K562 (cell line): Measurements from ENCODE around the gene SVBP. TPM values are rescaled to one million over a fixed set of nuclear protein-coding genes. Genes with fewer than 3 reads are reported as not detected.

Experiments
- FOS ChIP-seq: IDR thresholded peaks from 3 replicates; pipeline ENCODE4 v1.6.1; 2011; ENCODE audit not compliant: insufficient read length; ENCODE audit errors: extremely low read depth
- IFI16 ChIP-seq: fragments of 250-450 bp; sonication (Bioruptor Pico); IDR thresholded peaks from 2 replicates; pipeline ENCODE4 v2.1.2; 2022; ENCODE audit warnings: mild to moderate bottlenecking, inconsistent platforms
- POLR2G ChIP-seq: fragments of 200-400 bp; formaldehyde crosslinking; IDR thresholded peaks from 2 replicates; pipeline ENCODE4 v1.6.1; 2017; ENCODE audit warnings: low read depth, mild to moderate bottlenecking, antibody characterized with exemption, low read length, moderate library complexity
- SMAD1 ChIP-seq: fragments of 150-350 bp; IDR thresholded peaks from 2 replicates; pipeline ENCODE4 v1.6.1; 2014; ENCODE audit warnings: low read length, low read depth; ENCODE audit not compliant: partially characterized antibody
- TAF1 ChIP-seq: IDR thresholded peaks from 2 replicates; pipeline ENCODE4 v1.6.1; 2011; ENCODE audit warnings: mild to moderate bottlenecking, low read length, moderate library complexity; ENCODE audit not compliant: insufficient read depth, control insufficient read depth, severe bottlenecking; ENCODE audit errors: extremely low read depth
- ZBTB40 ChIP-seq, 2 experiments: fragments of 450-650 bp in 1 of 2; sonication (generic) in 1 of 2; formaldehyde crosslinking in 1 of 2; IDR thresholded peaks; 2 replicates each; pipeline versions ENCODE4 v1.7.1 to v1.9.0; 2016 to 2022; ENCODE audit warnings: inconsistent platforms in 1 of 2, mild to moderate bottlenecking in 1 of 2, missing genetic modification reagents in 1 of 2
- ZFP91 ChIP-seq: sonication (generic); formaldehyde crosslinking; IDR thresholded peaks from 2 replicates; pipeline ENCODE4 v1.8.0; 2022; ENCODE audit warnings: mild to moderate bottlenecking, missing genetic modification reagents
- ZNF143 ChIP-seq: sonication (generic); formaldehyde crosslinking; IDR thresholded peaks from 2 replicates; pipeline ENCODE4 v1.9.0; 2022; ENCODE audit warnings: mild to moderate bottlenecking, missing genetic modification reagents
- polyA plus RNA-seq, 8 experiments: library from polyadenylated mRNA; depleted of rRNA in 4 of 8; stranded (reverse) in 5 of 8; unstranded in 3 of 8; fragments of >200 nt; fragmentation: Nextera tagmentation in 2 of 8; fragmentation: Illumina TruSeq in 1 of 8; extraction: Ambion mirVana in 2 of 8; extraction: Trizol in 1 of 8; gene quantifications; 2 replicates each; pipeline versions ENCODE4 v1.2.1 to v1.2.3, GENCODE V29; 2011 to 2014; ENCODE audit warnings: inconsistent platforms in 1 of 8, missing spikeins in 1 of 8
- total RNA-seq, 7 experiments: library from RNA; depleted of rRNA in 6 of 7; stranded (reverse); fragments of >200 nt in 6 of 7; fragmentation: Illumina TruSeq in 2 of 7; extraction: Trizol in 2 of 7; gene quantifications; 2 replicates each; pipeline versions ENCODE4 v1.2.1 to v1.2.3, GENCODE V29; 2011 to 2021; ENCODE audit warnings: low replicate concordance in 1 of 7
- TF ChIP-seq, protein P1 (sequence below): IDR thresholded peaks from 2 replicates; pipeline ENCODE4 v1.6.1; 2012; ENCODE audit warnings: low read depth, low read length, improper control_type of control experiment, borderline replicate concordance
- TF ChIP-seq, protein P2 (sequence below): sonication (generic); formaldehyde crosslinking; IDR thresholded peaks from 2 replicates; pipeline ENCODE4 v1.8.1; 2022; ENCODE audit warnings: missing genetic modification reagents
- TF ChIP-seq, protein P3 (sequence below), 2 experiments: fragments of 450-650 bp; conservative IDR thresholded peaks; 2 replicates each; pipeline ENCODE4 v1.6.1; 2017; ENCODE audit warnings: mild to moderate bottlenecking in 2 of 2, moderate library complexity in 2 of 2

The SVBP gene
- total and polyA plus RNA-seq, 9 of the 15 experiments (the other 6 are each of a cell fraction or from before 2014, with no cell fraction given): 31.7 to 49.7 (median 40.0) TPM

GRCh38 chr1:42767510-42768000, 49.6 kb downstream of the SVBP start (continued):
- TF ChIP-seq ZFP91 (CRISPR knock-in tag) (no peak), ZBTB40 (IDR thresholded peaks at IDR 0.05) (no peak; the same call in 1 of the 2 replicates), ZBTB40 (CRISPR knock-in tag; IDR thresholded peaks at IDR 0.05) (no peak), POLR2G (no peak), FOS (no peak), SMAD1 (no peak), ZNF143 (CRISPR knock-in tag) (no peak), TAF1 (no peak), IFI16 (no peak)
- TF ChIP-seq, protein P1, sequence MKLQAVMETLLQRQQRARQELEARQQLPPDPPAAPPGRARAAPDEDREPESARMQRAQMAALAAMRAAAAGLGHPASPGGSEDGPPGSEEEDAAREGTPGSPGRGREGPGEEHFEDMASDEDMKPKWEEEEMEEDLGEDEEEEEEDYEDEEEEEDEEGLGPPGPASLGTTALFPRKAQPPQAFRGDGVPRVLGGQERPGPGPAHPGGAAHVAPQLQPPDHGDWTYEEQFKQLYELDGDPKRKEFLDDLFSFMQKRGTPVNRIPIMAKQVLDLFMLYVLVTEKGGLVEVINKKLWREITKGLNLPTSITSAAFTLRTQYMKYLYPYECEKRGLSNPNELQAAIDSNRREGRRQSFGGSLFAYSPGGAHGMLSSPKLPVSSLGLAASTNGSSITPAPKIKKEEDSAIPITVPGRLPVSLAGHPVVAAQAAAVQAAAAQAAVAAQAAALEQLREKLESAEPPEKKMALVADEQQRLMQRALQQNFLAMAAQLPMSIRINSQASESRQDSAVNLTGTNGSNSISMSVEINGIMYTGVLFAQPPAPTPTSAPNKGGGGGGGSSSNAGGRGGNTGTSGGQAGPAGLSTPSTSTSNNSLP: no peak
- TF ChIP-seq, protein P2, sequence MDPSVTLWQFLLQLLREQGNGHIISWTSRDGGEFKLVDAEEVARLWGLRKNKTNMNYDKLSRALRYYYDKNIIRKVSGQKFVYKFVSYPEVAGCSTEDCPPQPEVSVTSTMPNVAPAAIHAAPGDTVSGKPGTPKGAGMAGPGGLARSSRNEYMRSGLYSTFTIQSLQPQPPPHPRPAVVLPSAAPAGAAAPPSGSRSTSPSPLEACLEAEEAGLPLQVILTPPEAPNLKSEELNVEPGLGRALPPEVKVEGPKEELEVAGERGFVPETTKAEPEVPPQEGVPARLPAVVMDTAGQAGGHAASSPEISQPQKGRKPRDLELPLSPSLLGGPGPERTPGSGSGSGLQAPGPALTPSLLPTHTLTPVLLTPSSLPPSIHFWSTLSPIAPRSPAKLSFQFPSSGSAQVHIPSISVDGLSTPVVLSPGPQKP (CRISPR knock-in tag): no peak
- TF ChIP-seq, protein P3, sequence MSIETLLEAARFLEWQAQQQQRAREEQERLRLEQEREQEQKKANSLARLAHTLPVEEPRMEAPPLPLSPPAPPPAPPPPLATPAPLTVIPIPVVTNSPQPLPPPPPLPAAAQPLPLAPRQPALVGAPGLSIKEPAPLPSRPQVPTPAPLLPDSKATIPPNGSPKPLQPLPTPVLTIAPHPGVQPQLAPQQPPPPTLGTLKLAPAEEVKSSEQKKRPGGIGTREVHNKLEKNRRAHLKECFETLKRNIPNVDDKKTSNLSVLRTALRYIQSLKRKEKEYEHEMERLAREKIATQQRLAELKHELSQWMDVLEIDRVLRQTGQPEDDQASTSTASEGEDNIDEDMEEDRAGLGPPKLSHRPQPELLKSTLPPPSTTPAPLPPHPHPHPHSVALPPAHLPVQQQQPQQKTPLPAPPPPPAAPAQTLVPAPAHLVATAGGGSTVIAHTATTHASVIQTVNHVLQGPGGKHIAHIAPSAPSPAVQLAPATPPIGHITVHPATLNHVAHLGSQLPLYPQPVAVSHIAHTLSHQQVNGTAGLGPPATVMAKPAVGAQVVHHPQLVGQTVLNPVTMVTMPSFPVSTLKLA (conservative IDR thresholded peaks at IDR 0.05): peak in 1 of 2 experiments; percentile 40; a peak in 3 of 4 replicates
